NCI-H1417 treated with DMSO at 0.1 percent for 48 hours (cell line): ENCODE data around the gene TCAP.

Experiments used
- DNase-seq: peaks from one replicate; lab custom pipeline; 2025; lab: John Stamatoyannopoulos, UW

The TCAP gene

DNA sequence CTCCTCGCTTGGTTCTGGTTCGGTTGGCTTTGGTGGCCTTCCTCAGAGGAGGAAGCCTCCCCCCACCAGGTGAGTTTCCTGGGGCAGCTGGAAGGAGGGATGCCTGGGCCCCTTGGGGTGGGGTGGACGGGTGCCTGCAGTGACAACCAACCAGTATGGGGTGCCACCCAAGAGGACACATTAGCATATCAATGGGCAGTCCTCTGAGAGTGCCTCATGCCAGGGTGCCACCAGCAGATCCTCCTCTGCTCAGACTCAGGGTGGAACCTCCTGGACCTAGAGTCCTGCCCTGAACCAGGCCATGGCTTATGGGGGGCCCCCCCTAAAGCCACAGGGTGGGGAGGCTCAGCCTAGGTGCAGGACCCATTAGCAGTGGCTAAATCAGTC, 35.7 kb upstream of the TCAP start:
- no peak for DNase-seq

GRCh38 chr17:39629898-39630297, 35.3 kb upstream of the TCAP start:
- no peak for DNase-seq

DNA sequence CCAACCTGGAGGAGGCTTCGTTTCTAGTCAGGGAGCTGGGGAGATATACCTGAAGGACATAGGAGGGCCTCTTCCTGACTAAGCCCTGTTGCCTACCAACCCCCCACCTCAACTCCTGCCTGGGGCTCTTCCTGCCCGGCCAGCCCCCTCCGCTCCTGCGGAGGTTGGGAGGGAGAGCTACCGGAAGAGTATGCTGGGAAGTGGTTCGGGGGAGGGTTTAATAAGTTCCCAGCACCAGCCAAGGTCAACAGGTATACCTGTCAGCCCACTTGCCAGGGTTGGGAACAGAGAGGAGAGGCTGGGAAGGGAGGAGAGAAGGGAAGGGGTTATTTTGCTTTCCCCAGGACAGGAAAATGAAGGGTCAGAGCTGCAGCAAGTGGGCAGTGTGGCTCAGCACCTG, 33.7 kb upstream of the TCAP start:
- DNase-seq: no peak

DNA sequence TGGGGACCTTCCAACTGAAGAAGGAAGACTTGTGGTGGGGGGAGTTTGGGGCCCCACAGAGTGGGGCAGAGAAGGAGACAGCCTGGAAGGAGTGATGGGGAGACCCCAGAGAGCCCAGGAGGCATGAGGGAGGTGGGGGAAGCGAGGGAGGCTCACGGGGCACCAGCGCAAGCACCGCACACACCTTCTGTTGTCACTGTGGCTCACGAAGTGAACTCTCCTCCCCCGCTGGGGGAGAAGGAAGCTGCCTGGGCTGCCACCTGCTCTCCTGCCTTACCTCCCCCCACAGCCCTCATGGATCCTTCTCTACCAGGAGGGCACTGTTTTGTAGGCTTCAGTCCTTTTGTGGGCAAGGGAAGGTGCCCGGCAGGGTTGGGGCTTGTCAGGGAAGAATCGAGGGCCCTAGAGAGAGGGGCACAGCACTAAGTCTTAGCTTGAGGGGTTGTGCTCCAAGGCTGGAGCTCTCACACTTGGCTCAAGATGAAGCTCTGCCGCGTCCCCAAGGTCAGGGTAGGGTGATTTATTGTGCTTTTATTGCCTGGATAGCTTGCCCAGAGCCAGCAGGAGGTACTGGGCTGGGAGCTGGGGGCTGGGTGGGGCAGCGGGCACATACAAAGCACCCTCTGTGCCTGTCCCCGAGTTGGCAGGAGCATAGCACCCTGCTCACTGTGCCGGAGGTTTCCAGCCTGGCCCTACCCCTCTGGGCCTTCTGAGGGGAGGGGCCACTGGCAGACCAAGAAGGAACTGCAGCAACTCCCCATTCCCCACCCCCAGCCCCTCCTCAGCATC, 32.8 kb upstream of the TCAP start:
- DNase-seq: no peak

DNA sequence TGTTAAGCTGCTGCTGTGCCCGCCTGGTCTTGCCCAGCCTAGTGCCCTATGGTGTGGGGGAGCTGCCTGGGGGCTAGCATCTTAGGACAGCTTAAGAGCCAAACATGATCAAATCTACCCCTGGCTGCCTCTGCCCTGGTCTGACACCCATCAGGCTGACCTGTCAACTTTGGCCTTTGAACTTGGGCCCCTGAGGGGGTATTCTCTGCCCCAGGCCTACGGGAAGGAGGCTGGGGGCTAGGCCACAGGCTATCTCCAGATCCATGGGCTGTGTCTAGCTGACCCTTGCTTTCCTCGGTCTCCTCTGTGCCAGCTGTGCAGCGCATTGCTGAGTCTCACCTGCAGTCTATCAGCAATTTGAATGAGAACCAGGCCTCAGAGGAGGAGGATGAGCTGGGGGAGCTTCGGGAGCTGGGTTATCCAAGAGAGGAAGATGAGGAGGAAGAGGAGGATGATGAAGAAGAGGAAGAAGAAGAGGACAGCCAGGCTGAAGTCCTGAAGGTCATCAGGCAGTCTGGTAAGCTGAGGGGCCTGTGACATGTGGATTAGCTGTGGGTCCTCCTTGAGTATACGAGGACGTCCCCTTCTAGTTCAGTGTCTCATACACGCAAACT, 31.5 kb upstream of the TCAP start:
- no peak for DNase-seq

DNA sequence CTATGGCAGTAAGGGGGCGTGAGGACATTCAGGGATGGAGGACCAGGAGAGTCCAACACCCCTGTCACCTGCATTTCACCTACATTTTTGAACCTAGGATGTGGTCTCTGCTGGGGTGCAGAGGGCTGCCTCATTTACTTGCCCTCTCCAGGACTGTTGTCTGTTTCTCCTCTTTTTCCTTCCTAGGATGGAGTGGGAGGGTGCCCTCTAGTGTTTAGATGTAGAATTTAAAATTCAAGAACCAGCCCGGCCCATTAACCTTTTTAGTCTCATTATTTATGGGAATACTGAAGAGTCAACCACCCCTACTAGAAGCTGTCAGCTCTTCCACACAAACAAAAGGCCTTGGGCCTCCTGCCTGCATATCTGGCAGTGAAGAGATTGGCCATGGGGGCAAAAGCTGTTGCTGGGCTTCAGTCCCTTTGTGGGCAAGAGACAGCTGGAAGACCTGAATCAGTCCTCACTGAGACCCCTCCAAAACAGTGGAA, 30.7 kb upstream of the TCAP start:
- DNase-seq: no peak

GRCh38 chr17:39635614-39636176, 29.5 kb upstream of the TCAP start:
- DNase-seq: no peak

- DNase-seq: no peak
These were observed 28.6 kb upstream of the TCAP start for GRCh38 chr17:39636587-39636926.

DNA sequence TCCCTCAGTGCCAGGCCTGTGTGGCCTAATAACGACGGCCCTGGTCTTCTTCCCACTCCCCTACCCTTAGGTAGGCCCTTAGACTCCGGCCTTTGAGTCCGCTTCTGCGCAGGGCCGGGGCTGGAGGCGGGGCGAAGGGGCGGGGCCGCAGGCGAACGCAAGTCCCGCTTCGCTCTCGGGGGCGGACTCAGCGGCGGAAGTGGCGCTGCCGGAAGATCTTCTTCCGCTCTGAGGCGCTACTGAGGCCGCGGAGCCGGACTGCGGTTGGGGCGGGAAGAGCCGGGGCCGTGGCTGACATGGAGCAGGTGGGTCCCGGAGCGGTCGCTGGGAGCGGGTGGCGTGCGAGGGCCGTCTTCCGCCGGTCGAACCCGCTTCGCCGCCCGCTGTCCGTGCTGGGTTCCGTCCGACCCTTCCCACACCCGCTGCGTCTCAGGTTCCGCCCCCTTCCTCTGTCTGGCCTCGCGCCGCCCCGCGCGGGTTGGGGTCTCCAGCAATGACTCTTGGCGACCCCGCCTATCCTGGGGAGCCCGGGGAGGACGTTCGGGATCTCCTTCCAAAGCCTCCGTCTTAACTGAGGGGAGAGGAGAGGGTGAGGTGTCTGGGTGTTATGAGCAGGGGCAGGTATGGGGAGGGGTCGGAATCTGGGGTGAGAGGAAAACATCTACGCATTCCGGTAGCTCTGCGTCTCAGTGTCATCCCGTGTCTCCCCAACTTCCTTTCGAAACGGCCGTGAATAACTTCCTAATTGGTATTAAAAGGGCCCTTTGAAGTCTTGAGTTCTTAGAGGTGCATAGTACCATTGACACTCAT, 28.0 kb upstream of the TCAP start, which contains the start of gene STARD3:
TSS of gene STARD3 (plus strand) at position 218 of the 810 bp plus-strand sequence. CDS start 16,388 bp downstream, outside the sequence.
- peak; percentile 40 for DNase-seq

DNA sequence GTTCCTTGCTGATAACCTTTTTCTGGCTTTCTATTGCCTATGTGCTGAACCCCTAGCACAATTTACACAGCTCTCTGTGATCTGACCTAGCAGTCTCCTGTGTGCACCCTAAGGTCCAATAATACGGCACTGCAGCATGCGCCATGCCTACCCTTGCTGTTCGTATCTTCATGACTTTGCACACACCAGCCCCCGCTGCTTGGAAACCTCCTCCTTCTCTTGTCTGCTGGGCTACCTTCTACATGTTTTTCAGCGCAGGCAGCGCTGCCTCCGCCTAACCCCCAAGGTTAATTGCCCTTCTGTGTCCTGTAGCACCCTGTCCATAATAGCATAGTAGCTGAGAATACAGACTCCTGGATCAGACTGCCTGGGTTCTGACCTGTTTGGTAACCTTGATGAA, 26.8 kb upstream of the TCAP start:
- no peak for DNase-seq

GRCh38 chr17:39639043-39639442, 26.1 kb upstream of the TCAP start:
- DNase-seq: no peak

DNA sequence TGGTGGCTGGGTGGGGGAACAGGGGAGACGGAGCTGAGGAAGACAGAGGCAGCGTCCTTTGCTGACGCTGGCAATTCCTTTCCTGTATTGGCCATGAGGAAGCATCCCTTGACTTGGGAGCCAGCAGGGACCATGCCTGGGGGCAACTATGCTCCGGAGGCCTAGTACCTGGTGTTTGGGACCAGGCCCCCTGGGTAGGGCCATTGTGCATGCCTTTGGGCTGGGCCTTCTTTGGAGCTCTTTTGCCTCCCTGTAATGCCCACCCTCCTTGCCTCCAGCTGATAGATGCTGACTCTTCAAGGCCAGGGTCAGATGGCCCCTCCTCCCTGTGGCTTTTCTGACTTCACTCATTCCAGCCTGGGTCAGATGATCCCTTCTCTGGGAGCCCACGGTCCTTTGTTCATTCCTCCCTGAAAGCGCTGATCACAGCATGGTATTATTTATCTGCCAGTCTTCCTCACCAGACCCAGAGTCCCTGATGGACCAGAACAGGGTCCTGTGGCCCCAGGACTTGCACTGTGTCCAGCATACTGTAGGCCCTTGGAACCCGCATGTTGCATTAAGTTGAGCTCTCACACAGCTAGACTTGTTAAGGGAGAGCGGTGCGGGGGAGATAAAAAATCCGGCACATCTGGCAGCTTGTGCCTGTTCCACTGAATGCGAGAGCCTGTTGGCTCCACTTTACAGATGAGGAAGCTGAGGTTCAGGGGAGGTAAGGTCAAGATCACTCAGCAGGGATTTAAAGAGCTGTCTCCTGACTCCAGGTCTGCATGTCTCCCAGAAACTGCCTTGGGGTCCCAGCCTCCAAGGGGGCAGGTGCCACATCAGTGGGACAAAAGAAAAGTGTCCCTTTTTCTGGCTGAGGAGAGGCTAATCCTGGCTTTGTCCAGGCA, 25.3 kb upstream of the TCAP start:
- DNase-seq: no peak

GRCh38 chr17:39640591-39641031, 24.5 kb upstream of the TCAP start:
- no peak for DNase-seq

GRCh38 chr17:39641097-39641496, 24.1 kb upstream of the TCAP start:
- DNase-seq: no peak

DNA sequence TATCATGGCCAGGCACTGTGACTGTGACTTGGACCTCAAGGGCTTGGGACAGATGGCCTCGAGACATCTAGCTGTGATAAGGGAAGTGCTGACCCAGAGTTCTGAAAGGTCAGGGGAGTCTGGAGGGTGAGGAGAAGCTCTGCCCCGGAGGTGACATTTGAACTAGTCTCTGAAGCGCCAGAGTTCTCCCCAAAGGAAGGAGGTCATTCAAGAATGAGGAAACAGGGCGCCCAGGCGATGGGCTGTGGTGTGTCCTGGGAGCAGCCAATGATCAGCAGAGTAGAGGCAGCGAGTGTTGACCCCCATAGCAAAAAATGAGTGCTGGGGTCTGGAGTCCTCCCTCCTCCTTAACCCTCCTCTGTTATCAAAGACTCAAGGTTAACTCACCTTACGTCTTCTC, 23.3 kb upstream of the TCAP start:
- DNase-seq: no peak

GRCh38 chr17:39642291-39643074, 22.7 kb upstream of the TCAP start:
- no peak for DNase-seq

- no peak for DNase-seq
These were observed 21.9 kb upstream of the TCAP start for GRCh38 chr17:39643271-39643670.

- no peak for DNase-seq
These were observed 17.9 kb upstream of the TCAP start for GRCh38 chr17:39647256-39647655.

- no peak for DNase-seq
These were observed 16.4 kb upstream of the TCAP start for GRCh38 chr17:39648616-39649366.

GRCh38 chr17:39650121-39650579, 15.0 kb upstream of the TCAP start:
- no peak for DNase-seq
